Neuron (in vitro differentiated cells): ENCODE data around the gene TMEFF1.
"Not testable (repeated sequence)": the region's sequence is repeated elsewhere in the genome, so short reads cannot be mapped to it uniquely, and the experiment has no call there.

Experiments
- H2AFZ ChIP-seq: one replicate; pipeline ENCODE4 v1.6.1; 2013; ENCODE audit warnings: low read depth, mild to moderate bottlenecking, inconsistent platforms, low read length, moderate library complexity
- H3K27me3 ChIP-seq: one replicate; pipeline ENCODE4 v1.6.1; 2013; ENCODE audit warnings: low read length; ENCODE audit not compliant: insufficient read depth
- H3K36me3 ChIP-seq: one replicate; pipeline ENCODE4 v1.6.1; 2013; ENCODE audit warnings: low read length; ENCODE audit not compliant: insufficient read depth
- H3K4me1 ChIP-seq: one replicate; pipeline ENCODE4 v1.6.1; 2013; ENCODE audit warnings: low read length; ENCODE audit not compliant: insufficient read depth
- H3K4me3 ChIP-seq: 2 replicates; pipeline ENCODE4 v1.5.1; 2013; ENCODE audit warnings: mild to moderate bottlenecking, low read length, moderate library complexity
- H3K9me3 ChIP-seq: one replicate; pipeline ENCODE4 v1.6.1; 2013; ENCODE audit warnings: low read length

Gene TMEFF1

GRCh38 chr9:100527180-100527794 lies 54.3 kb downstream of the TMEFF1 start:
- H3K27me3 ChIP-seq, H3K4me3 ChIP-seq, H3K4me1 ChIP-seq, H2AFZ ChIP-seq: not testable (repeated sequence)
- H3K36me3 ChIP-seq: peaks cover 37% of the 10 kb centered on the region
- H3K9me3 ChIP-seq: peaks cover 15% of the 10 kb centered on the region

- Histone ChIP-seq H2AFZ (no peak overlapping the region), H3K27me3 (no peaks in the 10 kb centered on the region), H3K36me3 (peaks cover 23% of the 10 kb centered on the region), H3K4me3 (no peak overlapping the region), H3K4me1 (no peaks in the 10 kb centered on the region), H3K9me3 (peaks cover 4% of the 10 kb centered on the region)
These were observed 61.5 kb downstream of the TMEFF1 start for GRCh38 chr9:100534401-100534800.

GRCh38 chr9:100540327-100540726 lies 67.4 kb downstream of the TMEFF1 start:
- peaks cover 23% of the 10 kb centered on the region for H3K9me3 ChIP-seq
- no peak overlapping the region for H3K4me3 ChIP-seq
- H2AFZ ChIP-seq: no peak overlapping the region
- peaks cover 55% of the 10 kb centered on the region for H3K36me3 ChIP-seq
- H3K4me1 ChIP-seq: no peaks in the 10 kb centered on the region
- H3K27me3 ChIP-seq: no peaks in the 10 kb centered on the region

- no peaks in the 10 kb centered on the region for H3K4me1 ChIP-seq
- peaks cover 14% of the 10 kb centered on the region for H3K9me3 ChIP-seq
- no peak overlapping the region for H3K4me3 ChIP-seq
- no peaks in the 10 kb centered on the region for H3K27me3 ChIP-seq
- H3K36me3 ChIP-seq: peaks cover 80% of the 10 kb centered on the region
- H2AFZ ChIP-seq: no peak overlapping the region
These were observed 76.1 kb downstream of the TMEFF1 start for GRCh38 chr9:100549048-100549447.

GRCh38 chr9:100554935-100555401 lies 82.0 kb downstream of the TMEFF1 start:
- Histone ChIP-seq H3K27me3 (no peaks in the 10 kb centered on the region), H3K9me3 (no peaks in the 10 kb centered on the region), H3K4me1 (no peaks in the 10 kb centered on the region), H3K36me3 (peaks cover 71% of the 10 kb centered on the region), H3K4me3 (no peak overlapping the region), H2AFZ (no peak overlapping the region)

GRCh38 chr9:100555471-100555870 lies 82.5 kb downstream of the TMEFF1 start:
- Histone ChIP-seq H3K27me3 (no peaks in the 10 kb centered on the region), H3K4me1 (no peaks in the 10 kb centered on the region), H3K4me3 (no peak overlapping the region), H2AFZ (no peak overlapping the region), H3K9me3 (no peaks in the 10 kb centered on the region), H3K36me3 (peaks cover 69% of the 10 kb centered on the region)

GRCh38 chr9:100557053-100557452 lies 84.1 kb downstream of the TMEFF1 start:
- no peak overlapping the region for H3K4me3 ChIP-seq
- no peaks in the 10 kb centered on the region for H3K27me3 ChIP-seq
- H3K36me3 ChIP-seq: peaks cover 69% of the 10 kb centered on the region
- no peaks in the 10 kb centered on the region for H3K4me1 ChIP-seq
- no peak overlapping the region for H2AFZ ChIP-seq
- no peaks in the 10 kb centered on the region for H3K9me3 ChIP-seq

GRCh38 chr9:100561256-100561655 lies 88.3 kb downstream of the TMEFF1 start:
- no peaks in the 10 kb centered on the region for H3K27me3 ChIP-seq
- no peak overlapping the region for H3K4me3 ChIP-seq
- peaks cover 64% of the 10 kb centered on the region for H3K36me3 ChIP-seq
- no peak overlapping the region for H2AFZ ChIP-seq
- no peaks in the 10 kb centered on the region for H3K4me1 ChIP-seq
- H3K9me3 ChIP-seq: peaks cover 2% of the 10 kb centered on the region

GRCh38 chr9:100567856-100568255 lies 94.9 kb downstream of the TMEFF1 start:
- no peaks in the 10 kb centered on the region for H3K4me1 ChIP-seq
- H3K4me3 ChIP-seq: no peak overlapping the region
- no peaks in the 10 kb centered on the region for H3K27me3 ChIP-seq
- H3K9me3 ChIP-seq: peaks cover 5% of the 10 kb centered on the region
- H3K36me3 ChIP-seq: peaks cover 59% of the 10 kb centered on the region
- no peak overlapping the region for H2AFZ ChIP-seq

- peaks cover 3% of the 10 kb centered on the region for H3K9me3 ChIP-seq
- H3K4me1 ChIP-seq: no peaks in the 10 kb centered on the region
- no peak overlapping the region for H2AFZ ChIP-seq
- peaks cover 60% of the 10 kb centered on the region for H3K36me3 ChIP-seq
- no peaks in the 10 kb centered on the region for H3K27me3 ChIP-seq
- H3K4me3 ChIP-seq: no peak overlapping the region
These were observed 100.8 kb downstream of the TMEFF1 start for GRCh38 chr9:100573655-100574260.

GRCh38 chr9:100575006-100575405 lies 102.1 kb downstream of the TMEFF1 start:
- H2AFZ ChIP-seq: no peak overlapping the region
- H3K27me3 ChIP-seq: no peaks in the 10 kb centered on the region
- H3K4me3 ChIP-seq: no peak overlapping the region
- H3K9me3 ChIP-seq: no peaks in the 10 kb centered on the region
- H3K36me3 ChIP-seq: peaks cover 57% of the 10 kb centered on the region
- H3K4me1 ChIP-seq: no peaks in the 10 kb centered on the region

- H3K9me3 ChIP-seq: no peaks in the 10 kb centered on the region
- no peak overlapping the region for H2AFZ ChIP-seq
- H3K4me1 ChIP-seq: no peaks in the 10 kb centered on the region
- H3K27me3 ChIP-seq: no peaks in the 10 kb centered on the region
- H3K36me3 ChIP-seq: peaks cover 63% of the 10 kb centered on the region
- no peak overlapping the region for H3K4me3 ChIP-seq
These were observed 102.9 kb downstream of the TMEFF1 start for GRCh38 chr9:100575765-100576386.

GRCh38 chr9:100577776-100578448 lies 105.0 kb downstream of the TMEFF1 start, which contains the start of gene CAVIN4:
CAVIN4 (plus strand) TSS chr9:100578079; CDS start chr9:100578144, 65 bp downstream.
- H3K9me3 ChIP-seq: no peaks in the 10 kb centered on the region
- no peak within 1 kb of the TSS for H2AFZ ChIP-seq
- H3K4me1 ChIP-seq: no peaks in the 10 kb centered on the region
- no peak within 1 kb of the TSS for H3K4me3 ChIP-seq
- no peaks in the 10 kb centered on the region for H3K27me3 ChIP-seq
- peaks cover 68% of the 10 kb centered on the region for H3K36me3 ChIP-seq
